Activated gamma-delta T cell treated with Interleukin-2 at 50 U/mL for 16 hours (primary cell): ENCODE measurements around the gene SPON2.

ENCODE experiments used
- DNase-seq: peaks from one replicate; pipeline ENCODE4 v3.0.0-alpha.2; 2020

Gene SPON2

GRCh38 chr4:1208266-1208961 is 36.0 kb upstream of the SPON2 start:
- DNase-seq = no peak

GRCh38 chr4:1207603-1208265 is 35.4 kb upstream of the SPON2 start:
- no peak for DNase-seq

GRCh38 chr4:1207157-1207470 is 34.7 kb upstream of the SPON2 start:
- DNase-seq = no peak

GRCh38 chr4:1206299-1207156 is 34.1 kb upstream of the SPON2 start:
- peak; percentile 2 for DNase-seq

GRCh38 chr4:1205586-1206298 is 33.4 kb upstream of the SPON2 start:
- DNase-seq = no peak

GRCh38 chr4:1204828-1205585 is 32.6 kb upstream of the SPON2 start:
- no peak for DNase-seq

- DNase-seq = no peak
Measured at GRCh38 chr4:1204286-1204827, 32.0 kb upstream of the SPON2 start.

- DNase-seq = no peak
Measured at GRCh38 chr4:1203026-1203616, 30.7 kb upstream of the SPON2 start.

- DNase-seq = no peak
Measured at GRCh38 chr4:1202526-1203011, 30.2 kb upstream of the SPON2 start.

- DNase-seq = peak; percentile 85
Measured at GRCh38 chr4:1201851-1202525, 29.6 kb upstream of the SPON2 start.

- no peak for DNase-seq
Measured at GRCh38 chr4:1200425-1201035, 28.1 kb upstream of the SPON2 start.

- no peak for DNase-seq
Measured at GRCh38 chr4:1199556-1200331, 27.4 kb upstream of the SPON2 start.

- DNase-seq = no peak
Measured at GRCh38 chr4:1198098-1198844, 25.9 kb upstream of the SPON2 start.

GRCh38 chr4:1196421-1197183 is 24.2 kb upstream of the SPON2 start:
- no peak for DNase-seq

GRCh38 chr4:1195891-1196401 is 23.6 kb upstream of the SPON2 start:
- no peak for DNase-seq

GRCh38 chr4:1195109-1195671 is 22.8 kb upstream of the SPON2 start:
- no peak for DNase-seq
